HG03460 (cell line): ENCODE measurements around the gene SIGLEC9.

Source experiments
- ATAC-seq: cut with Tn5 transposase; IDR thresholded peaks from one replicate; pipeline ENCODE4 v1.9.1; 2021; ENCODE audit not compliant: unreplicated experiment

The SIGLEC9 gene

DNA sequence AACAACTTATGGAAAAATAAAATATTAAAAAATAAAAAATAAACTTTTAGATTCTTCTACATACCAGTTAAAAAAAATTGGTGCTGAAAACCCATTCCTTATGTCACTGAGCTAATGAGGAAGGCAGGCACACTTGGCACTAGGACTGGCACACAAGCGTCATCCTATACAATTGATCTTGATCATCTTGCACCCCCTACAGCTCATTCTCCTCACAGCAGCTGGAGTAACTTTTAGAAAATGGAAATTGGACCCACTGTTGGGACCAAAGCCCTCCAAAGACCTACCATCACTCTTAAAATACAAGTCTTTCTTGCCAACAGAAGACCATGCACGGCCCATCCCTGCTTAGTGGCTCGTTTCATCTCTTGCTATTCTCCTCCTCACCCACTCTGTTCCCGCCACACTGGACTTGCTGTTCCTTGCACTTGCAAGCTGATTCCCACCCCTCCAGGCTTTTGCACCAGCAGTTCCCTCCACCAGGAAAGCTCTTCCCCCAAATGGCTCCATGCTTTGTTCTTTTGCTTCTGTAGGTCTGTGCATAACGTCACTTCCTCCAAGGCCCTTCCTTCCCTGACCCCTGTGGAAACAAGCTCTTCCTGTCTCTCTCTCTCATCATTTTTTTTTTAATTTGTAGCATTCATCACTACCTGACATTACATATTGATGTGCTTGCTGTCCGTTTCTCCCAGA is 28.1 kb upstream of the SIGLEC9 start:
- no peak for ATAC-seq

DNA sequence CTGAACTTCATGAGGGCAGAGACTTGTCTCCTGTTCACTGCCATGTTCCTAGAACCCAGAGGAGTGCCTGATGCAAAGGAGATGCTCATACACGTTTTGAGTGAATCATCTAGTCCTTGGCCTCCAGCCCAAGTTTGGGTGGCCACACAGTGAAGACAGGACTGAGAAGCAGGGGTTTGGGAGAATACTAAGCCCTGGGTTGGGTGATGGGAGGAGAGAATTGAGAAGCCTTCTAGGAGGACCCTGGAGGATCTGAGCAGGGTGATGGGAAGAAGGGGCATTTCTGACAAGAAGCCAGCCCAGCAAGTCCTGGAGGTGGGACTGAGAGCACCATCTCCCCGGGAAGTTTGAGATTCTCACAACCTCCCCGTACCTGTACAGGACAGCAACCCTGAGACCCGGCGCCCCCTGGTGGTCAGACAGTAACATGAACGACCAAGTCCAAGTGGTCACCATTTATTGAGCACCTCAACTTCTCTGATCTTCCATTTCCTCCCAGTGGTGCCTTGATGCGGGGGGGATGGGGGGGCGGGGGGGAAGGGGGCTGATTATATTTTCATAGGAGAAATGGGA is 27.5 kb upstream of the SIGLEC9 start:
- no peak for ATAC-seq

DNA sequence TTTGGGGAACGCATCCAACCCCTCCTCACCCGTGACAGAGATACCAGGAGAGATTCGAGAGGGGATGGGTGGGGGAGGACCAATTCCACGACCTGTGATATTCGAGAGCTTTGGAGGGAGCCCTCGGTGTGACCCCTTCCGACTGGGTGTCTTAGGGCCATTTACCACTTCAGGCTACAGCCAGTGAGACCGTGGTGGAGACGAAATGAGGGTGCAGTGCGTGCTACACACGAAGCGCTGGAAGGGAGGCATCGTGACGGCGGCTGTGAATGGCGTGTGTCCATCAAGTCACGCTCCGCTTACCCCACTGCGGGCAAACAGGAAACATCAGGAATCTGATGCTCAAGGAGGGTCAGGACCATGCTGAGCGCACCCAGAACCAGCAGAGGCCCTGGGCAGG is 26.9 kb upstream of the SIGLEC9 start:
- no peak for ATAC-seq

DNA sequence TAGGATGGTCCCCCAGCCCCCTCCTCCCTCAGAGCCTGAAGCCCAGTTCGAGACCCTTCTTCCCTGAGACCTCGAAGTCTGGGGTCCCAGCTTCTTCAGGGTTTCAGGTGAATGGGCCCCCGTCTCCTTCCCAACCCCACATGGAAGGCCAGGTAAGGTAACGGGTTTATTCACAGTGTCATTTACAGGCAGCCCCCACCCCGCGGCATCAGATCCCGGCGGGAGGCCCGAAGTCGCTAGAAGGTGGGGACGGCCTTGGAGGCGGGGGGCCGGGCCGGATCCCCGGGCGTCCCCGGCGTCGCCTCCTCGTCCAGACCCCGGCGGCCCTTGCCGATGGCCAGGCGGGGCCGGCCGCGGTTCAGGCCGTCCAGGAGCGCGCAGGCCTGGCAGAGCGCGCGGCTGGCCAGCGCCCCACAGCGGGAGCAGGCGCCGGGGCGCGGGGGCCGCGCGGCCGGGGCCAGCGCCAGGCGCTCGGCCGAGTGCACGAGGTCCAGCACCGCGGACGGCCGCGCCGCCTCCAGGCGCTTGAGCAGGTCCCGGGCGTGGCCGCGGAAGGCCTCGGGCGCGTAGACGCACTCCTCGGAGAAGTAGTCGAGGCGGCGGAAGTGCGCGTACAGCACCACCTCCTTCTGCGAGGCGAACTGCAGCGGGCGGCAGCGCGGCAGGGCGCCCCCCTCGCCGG is 26.2 kb upstream of the SIGLEC9 start:
- ATAC-seq, result no peak

DNA sequence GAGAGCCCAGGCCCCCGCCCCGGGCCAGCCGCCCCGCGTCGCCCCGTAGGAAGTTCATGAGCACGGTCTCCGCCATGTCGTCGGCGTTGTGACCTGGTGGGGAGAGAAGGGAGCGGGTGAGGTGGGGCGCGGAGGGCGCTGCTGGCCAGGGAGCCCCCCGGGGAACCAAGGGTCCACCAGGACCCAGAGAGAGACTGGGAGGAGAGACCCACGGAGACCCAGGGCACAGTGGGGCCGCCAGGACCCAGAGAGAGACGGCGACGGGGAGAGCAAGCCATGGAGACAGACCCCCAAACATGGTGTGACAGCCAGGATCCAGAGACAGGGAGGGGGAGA is 25.7 kb upstream of the SIGLEC9 start:
- ATAC-seq, result no peak

DNA sequence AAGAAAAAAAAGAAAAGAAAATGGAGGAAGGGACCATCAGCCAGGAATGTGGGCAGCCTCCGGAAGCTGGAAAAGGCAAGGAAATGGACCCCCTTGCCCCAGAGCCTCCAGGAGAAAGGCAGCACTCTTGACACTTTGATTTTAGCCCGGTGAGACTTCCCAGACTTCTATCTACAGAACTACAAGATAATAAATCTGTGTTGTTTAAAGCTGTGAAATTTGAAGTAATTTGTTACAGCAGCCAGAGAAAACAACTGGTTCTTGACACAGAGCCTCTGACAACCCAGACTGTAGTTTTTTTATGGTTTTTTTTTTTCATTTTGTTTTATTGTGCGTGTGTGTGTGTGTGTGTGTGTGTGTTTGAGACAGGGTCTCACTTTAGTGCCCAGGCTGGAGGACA is 24.1 kb upstream of the SIGLEC9 start:
- no peak for ATAC-seq

DNA sequence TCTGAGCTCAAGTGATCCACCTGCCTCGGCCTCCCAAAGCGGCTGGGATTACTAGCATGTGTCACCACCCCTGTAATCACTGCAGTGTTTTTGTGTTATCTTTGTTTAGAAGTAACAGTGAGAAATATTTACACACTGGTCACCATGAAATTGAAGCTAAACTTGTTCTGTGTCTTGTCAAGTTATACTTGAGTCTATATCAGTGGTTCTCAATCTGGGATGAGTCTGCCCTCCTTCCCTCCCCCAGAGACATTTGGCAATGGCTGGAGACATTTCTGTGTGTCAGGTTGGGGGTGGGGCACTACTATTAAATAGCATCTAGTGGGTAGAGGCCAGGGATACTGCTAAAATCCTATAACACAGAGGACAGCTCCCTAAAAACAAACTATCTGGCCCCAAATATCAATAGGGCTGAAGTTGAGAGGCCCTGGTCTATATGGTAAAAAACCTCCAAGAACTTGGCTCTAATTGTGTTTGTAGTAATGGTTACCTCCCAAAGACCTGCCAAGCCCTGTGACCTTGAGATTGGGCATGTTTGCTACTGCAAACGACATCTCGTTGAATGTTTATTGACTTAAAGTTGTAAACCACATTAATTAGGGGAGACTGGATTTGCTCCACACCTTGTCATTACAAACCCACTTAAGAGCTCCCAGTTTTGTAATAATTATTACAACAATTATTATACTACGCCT is 23.4 kb upstream of the SIGLEC9 start:
- ATAC-seq, result no peak

DNA sequence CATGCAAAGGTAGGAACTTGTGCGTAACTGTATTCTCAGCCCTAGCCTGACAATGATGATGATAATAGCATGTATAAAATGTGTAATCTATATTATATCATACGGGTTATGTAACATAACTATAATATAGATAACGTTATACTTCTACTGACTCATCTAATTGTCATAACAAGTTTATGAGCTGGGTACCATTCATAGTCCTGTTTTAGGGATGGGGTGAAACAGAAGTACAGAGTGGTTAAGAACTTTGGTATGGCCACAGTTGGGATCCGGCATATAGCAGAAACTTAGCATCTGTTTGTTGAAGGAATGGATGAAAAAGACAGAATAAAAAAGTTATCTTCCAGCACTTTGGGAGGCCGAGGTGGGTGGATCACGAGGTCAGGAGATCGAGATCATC is 21.7 kb upstream of the SIGLEC9 start:
- no peak for ATAC-seq

DNA sequence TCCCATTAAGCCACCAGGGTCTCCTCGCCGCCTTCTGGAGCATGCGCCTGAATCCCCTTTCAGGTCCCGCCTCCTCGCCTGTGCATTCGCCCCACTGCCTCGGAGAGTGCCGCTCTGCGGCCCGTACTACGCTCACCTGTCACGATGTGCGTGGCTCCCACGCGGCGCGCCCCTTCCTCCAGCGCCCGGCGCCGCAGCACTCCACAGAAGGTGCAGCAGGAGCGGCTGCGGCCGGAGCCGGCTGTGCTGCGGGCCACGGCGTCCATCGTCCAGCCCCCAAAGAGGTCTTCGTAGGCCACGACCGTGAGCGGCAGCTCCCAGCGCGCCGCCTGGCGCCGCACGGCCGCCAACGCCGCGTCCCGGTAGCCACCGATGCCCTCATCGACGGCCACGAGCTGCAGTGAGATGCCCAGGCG is 20.8 kb upstream of the SIGLEC9 start:
- ATAC-seq, result no peak

DNA sequence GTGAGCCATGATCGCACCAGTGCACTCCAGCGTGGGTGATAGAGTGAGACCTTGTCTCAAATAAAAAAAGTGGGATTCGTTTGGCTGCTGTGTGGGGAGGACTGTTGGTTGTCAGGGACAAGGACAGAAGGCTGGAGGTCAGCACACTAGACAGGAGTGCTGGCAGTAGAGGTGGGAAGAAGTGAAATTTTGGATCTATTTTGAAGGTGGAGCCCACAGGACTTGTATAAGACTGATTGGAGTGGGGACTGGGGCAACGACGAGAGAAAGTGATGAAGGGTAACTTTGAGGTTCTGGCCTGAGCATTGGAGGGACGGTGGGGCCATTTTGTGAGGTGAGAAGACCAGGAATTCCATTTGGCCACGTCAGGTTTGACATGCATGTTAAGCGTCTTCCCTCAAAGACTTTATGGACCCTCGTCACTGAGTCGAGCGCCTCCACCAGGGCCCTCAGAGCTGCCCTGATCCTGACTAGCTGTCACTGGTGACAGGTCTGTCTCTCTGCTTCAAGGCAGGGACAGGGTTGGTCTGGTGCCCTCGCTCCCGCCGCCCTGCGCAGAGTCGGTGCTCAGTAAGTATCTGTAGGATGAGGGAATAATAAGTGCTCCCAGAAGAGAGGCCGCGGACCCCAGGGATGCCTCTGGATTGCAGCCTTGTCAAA is 17.2 kb upstream of the SIGLEC9 start:
- ATAC-seq, result peak; percentile 9

DNA sequence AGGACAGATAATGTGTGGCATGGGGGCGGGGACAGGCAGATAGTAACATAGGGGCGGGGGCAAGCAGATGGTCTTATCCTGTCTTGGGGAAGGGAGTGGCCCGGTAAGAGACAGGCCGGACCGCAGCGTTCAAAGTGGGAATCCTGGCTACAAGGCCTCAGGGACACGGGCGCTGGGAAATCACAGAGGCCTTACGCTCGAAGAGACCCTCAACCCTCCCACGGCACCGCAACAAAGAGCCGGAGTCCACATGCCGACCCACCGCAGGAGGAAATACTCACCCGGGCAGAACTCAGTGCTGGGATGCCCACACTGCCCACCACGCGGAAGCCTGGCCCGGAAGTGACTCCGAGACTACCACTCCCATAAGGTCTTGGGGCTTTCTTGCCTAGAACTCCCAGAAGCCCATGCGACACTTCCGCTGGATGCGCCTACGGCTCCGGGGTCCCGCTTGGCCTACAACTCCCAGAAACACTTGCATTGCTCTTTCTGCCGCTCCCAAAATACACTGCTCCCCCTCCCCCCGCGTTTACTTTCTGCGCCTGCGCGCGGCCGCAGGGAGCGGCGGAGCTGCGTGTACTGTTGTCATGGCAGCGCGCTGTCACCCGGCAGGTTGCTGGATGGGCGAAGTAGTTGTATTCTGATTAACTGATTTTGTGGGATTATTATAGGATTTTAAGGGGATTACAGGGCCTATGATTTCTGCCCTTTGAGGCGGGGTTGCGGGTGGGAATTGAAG is 16.5 kb upstream of the SIGLEC9 start, which contains the start of gene CTU1:
Gene CTU1 (minus strand): TSS at position 344 of the 739 bp plus-strand sequence. CDS start 3,840 bp downstream, outside the sequence.
- peak; percentile 94 for ATAC-seq

DNA sequence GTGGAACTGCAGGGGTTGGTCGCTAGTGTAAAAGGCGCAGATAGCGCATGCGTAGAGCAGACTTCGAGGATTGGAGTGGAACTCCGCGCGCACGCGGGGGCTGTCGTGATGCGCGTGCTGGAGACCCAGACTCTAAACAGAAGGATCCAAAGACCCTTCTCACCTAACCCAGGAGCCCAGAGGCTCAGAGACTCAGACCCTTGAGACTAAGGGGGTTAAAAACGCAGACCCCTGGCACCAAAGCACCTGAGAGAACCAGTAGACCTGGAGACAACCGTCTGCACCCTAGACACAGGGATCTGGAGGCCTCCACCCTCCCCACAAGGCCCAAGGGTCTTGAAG is 15.9 kb upstream of the SIGLEC9 start:
- peak; percentile 32 for ATAC-seq

DNA sequence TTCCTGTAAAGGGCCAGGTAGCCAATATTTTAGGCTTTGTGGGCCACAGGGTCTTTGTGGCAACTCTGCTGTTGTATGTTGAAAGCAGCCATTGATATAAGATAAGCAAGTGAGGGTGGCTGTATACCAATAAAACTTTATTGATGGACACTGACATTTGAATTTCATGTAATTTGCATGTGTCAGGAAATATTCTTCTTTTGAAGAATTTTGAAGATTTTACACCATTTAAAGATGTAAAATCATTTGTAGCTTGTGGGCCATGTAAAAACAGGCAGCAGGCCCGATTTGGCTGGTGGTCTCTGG is 14.1 kb upstream of the SIGLEC9 start:
- ATAC-seq, result no peak

DNA sequence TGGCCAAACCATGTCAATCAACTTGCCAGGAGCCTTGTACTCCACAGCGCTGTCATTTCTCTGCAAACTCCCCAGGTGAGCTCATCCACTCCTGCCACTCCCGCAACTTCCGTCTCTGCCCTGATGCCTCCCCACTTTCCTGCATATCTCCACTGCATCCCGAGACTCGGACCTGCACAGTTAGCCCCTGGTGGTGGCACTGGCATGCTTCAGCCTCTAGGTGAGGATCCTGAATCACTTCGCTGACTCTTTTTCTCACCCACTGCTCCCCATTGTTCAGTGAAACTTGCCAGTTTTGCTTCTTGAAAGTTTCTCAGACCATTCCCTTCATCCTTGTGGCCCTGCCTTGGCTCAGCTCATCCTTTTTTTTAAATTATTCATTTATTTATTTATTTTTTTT is 13.1 kb upstream of the SIGLEC9 start:
- ATAC-seq, result no peak

DNA sequence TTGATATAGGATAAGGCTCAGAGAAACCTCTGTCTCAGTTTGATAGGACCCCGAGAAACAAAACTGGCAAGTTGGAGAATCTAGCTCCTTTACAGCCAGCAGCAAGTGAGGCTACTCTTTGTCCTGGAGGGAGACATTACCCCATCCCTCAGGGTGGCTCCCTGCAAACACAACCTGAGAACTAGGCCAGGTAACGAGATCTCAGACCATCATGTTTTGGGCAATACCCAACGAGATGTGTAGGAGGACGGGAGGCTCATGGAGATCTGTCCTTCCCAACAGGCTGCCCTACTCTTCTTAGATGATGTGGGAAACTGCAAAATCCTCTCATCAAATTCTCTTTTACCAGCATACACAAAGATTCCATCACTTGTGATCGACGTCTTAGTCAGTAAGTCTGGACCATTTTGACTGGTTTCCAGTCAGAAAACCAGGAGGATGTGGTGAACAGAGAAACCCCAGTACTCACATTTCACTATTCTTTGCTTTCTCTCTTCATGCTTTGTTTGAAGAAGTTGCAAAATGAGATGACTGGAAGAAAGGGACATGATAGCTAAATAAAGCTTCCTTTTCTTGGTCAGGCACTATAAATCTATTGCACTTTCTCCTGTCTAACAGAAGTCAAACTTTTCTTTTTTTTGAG is 10.5 kb upstream of the SIGLEC9 start:
- no peak for ATAC-seq

DNA sequence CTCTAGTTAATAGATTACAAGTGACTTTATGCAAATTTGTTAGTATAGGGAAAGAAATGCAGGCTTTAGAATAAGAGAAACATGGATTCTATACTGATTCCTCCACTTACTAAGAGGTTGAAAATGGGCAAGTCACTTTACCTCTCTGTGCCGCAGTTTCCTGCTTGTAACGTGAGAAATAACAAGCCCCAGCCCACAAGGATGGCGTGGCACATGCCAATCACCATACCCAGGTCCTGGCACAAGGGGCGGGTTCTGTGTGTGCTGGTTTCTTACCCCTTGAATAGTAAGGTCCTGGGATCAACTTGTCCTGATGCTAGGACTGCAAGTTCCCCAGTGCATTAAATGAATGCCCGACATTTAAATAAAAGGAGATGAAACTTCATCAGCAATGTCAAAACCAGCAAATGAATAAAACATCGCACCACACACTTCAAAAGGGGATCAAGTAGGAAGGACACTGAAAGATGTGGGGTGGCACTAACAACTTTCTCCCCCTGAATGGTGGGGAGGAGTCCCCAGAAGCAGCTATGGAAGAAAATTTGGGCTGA is 7.9 kb upstream of the SIGLEC9 start:
- ATAC-seq, result no peak

DNA sequence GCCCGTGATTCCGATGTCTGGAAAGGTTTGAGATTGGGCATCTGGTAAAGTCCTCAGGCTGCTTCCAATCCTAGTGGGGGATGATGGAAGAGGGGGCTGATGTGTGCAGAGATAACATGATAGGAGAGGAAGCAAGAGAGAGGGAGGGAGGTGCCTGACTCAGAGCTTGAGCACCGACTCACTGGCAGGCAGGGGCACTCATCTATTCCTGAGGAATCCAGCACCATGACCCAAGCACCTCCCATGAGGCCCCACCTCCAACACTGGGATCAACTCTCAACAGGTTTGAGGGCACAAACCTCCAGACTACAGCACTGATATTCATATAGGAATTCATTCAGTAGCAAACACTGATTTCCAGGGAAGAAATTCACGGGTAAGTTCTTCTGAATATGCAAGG is 5.6 kb upstream of the SIGLEC9 start:
- ATAC-seq, result no peak

DNA sequence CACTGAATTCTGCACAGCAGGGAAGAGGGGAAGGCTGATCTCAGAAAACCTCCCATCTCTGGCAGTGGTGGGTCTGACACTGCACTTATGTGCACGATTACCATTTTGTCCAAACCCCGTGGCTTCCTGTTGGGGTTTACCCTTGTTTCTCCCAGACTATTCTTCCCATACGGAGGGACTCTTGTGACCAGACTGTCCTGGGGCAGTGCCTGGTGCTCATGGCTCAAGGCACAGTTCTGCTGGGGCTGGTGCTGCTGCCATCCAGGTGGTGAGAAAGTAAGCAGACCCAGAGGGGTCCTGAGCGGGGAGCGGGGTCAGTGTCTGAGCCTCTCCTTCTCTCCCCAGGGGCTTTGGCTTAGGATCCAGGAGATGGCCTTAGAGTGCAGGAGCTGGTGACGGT is 5.1 kb upstream of the SIGLEC9 start:
- no peak for ATAC-seq

DNA sequence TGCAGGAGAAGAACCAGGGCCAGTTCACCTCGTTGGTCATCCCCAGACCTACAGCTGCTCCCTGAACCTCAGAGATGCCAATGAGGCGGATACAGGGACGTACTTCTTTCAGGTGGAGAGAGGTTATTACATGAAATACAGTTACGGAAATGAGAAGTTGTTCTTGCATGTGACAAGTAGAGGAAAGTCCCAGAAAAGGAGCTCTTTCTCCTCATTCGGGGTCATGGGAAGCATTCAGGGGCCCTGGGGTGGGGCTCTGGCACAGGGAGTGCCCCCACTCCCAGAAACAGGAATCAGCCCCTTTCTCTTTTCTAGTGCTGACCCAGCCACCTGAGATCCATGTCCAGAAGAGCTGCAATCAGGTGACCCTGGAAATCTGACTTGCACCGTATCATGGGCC is 4.5 kb upstream of the SIGLEC9 start:
- ATAC-seq, result no peak

DNA sequence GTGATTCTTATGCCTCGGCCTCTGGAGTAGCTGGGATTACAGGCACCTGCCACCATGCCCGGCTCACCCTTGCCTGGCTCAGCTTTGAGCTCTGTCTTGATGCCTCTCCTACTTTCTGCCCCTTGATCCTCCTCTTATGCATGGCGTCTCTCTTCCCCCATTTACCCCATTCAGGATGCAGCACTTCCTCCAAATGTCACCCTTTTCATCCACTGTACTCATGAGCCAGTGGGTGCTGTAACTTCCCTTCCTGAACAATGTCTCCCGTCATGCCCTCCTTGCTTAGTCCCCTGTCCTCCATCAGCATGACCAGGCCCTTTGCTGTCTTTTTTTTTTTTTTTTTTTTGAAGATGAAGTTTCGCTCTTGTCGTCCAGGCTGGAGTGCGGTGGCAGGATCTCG is 3.4 kb upstream of the SIGLEC9 start:
- no peak for ATAC-seq
